HUES48 (cell line): Measurements from ENCODE around the gene DPM1.

Experiments
- H3K27ac ChIP-seq: one replicate; pipeline ENCODE4 v1.7.0; 2013; ENCODE audit warnings: low read depth, low read length, inconsistent platforms
- H3K27me3 ChIP-seq: 2 replicates; pipeline ENCODE4 v1.6.1; 2013; ENCODE audit warnings: mild to moderate bottlenecking, low read length; ENCODE audit not compliant: control insufficient read depth, insufficient read depth
- H3K36me3 ChIP-seq: 2 replicates; pipeline ENCODE4 v1.6.1; 2013; ENCODE audit warnings: low read length; ENCODE audit not compliant: control insufficient read depth, insufficient read depth
- H3K4me1 ChIP-seq: 2 replicates; pipeline ENCODE4 v1.6.1; 2013; ENCODE audit warnings: mild to moderate bottlenecking, low read length; ENCODE audit not compliant: control insufficient read depth, insufficient read depth
- H3K4me3 ChIP-seq: 2 replicates; pipeline ENCODE4 v1.5.1; 2013; ENCODE audit warnings: mild to moderate bottlenecking, low read depth, low read length
- H3K9ac ChIP-seq: 2 replicates; pipeline ENCODE4 v1.6.1; 2013; ENCODE audit warnings: mild to moderate bottlenecking, low read depth, low read length, moderate library complexity
- H3K9me3 ChIP-seq: 2 replicates; pipeline ENCODE4 v1.6.1; 2013; ENCODE audit warnings: low read length; ENCODE audit not compliant: control insufficient read depth, insufficient read depth

Gene DPM1

DNA sequence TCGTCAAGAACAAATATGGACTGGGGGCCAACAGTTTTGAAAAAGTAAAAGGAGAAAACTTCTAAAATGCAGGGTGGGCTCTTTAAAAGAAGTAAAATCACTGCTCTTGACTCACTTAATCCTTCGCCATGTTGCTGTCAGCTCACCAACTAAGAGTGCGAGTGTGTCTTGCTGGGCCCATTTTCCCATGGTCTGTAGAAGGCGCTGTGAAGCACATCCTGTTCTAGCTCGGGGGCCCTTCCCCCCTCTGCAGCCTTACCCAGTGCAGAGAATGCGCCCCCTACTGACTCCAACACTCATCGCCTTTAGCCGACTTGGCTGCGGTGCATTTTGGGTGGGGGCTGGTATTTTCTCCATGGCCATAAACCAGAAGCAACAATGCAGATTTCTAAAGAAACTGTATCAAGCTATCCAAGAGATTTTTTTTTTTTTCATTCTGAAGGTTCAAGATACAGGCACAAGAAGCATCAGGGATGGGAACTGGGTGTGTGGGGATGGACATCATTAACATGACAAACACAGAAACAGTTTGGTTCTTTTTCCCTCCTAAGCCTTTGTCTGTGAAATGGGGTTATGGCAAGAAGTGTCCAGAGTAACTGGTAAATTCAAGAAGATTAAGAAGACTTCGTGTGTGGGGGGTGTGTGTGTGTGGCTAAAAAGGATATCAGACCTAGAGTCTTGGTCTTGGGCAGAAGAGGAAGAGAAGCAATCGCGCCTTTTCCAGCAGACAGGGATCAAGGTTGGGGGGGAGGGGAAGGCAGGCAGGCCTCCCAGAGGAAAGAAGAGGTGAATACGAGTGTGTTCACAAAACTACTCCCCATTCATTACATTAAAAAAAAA is 28.8 kb downstream of the DPM1 start:
- H3K9ac ChIP-seq: peak overlapping the region; percentile 98
- no peaks in the 10 kb centered on the region for H3K9me3 ChIP-seq
- H3K27me3 ChIP-seq: no peaks in the 10 kb centered on the region
- H3K4me3 ChIP-seq: peak overlapping the region; percentile 97
- peaks cover 35% of the 10 kb centered on the region for H3K4me1 ChIP-seq
- H3K27ac ChIP-seq: peak overlapping the region; percentile 96
- peaks cover 78% of the 10 kb centered on the region for H3K36me3 ChIP-seq

DNA sequence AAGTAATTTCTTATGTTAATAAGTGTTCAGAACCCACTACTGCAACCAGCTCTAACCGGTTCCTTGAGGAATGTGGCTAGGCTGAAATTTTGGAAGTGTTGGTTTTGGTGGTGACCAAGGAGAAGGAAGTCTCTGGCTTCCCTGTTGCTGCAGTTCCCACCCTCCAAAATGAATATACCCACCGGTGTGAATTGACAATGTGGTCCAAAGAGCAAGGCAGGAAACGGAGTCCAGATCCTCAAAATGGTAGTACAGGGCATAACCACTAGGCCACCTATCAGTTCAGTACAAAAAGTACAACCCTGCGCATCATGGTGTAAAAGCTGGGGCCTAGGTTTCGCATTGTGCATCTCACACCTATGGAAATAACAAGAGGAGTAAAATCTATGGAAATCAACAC is 29.9 kb downstream of the DPM1 start:
- H3K4me3 ChIP-seq: peak overlapping the region; percentile 97
- H3K27ac ChIP-seq: peak overlapping the region; percentile 10
- no peak overlapping the region for H3K9ac ChIP-seq
- H3K4me1 ChIP-seq: peaks cover 35% of the 10 kb centered on the region
- H3K9me3 ChIP-seq: no peaks in the 10 kb centered on the region
- H3K27me3 ChIP-seq: no peaks in the 10 kb centered on the region
- H3K36me3 ChIP-seq: peaks cover 78% of the 10 kb centered on the region

DNA sequence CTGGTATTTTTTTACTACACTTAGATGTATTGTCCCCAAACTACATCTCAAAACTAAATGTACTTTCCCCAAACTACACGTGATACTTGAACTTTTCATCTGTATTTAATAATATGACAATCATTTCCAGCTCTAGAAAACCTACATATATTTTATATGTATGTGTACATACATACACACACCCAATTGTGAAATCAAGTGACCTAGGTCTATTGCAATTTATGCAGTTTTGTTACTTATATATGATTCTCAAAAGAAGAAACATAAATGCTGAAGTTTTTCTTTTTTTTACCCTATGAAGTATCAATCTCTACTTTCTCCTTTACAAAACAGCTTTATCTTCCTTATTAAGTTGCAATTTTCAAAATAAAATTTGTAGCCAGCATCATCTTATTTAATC is 31.8 kb downstream of the DPM1 start:
- H3K4me3 ChIP-seq: no peak overlapping the region
- H3K9me3 ChIP-seq: no peaks in the 10 kb centered on the region
- peaks cover 78% of the 10 kb centered on the region for H3K36me3 ChIP-seq

DNA sequence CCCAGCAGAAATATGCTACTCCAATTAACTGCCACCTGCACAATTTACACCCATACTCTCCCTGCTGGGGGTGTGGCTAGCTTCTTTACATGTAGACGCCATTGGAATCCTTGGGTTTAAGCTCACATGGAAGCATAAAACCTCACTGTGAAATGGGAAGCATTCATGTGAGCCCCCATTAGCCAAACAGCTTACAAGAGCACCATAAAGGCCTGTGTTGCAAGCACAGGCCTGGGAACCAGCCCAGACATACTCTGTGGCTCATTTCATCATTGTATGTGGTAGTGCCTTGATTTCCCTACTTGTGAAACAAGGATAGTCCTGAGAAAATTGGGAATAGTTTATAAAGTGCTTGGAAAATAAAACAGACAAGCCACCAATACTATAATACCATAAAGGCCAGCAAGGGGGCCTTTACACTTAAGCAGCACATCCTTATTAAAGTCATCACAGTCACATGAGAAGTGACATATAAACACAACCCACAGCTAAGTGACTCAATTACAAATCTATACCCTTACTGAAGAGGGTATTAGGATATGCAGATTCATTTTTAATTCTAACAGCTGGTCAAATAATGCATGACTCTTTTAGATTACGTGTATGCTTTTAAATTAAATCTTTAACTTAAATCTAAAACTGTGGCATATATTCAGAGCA is 33.9 kb downstream of the DPM1 start:
- Histone ChIP-seq H3K27me3 (no peaks in the 10 kb centered on the region), H3K9me3 (no peaks in the 10 kb centered on the region), H3K27ac (no peak overlapping the region), H3K4me1 (peaks cover 34% of the 10 kb centered on the region), H3K36me3 (peaks cover 89% of the 10 kb centered on the region), H3K4me3 (no peak overlapping the region), H3K9ac (no peak overlapping the region)

More for the DNA sequence above, 31.8 kb downstream of the DPM1 start:
- Histone ChIP-seq H3K27ac (no peak overlapping the region), H3K9ac (no peak overlapping the region), H3K4me1 (peaks cover 30% of the 10 kb centered on the region), H3K27me3 (no peaks in the 10 kb centered on the region)

DNA sequence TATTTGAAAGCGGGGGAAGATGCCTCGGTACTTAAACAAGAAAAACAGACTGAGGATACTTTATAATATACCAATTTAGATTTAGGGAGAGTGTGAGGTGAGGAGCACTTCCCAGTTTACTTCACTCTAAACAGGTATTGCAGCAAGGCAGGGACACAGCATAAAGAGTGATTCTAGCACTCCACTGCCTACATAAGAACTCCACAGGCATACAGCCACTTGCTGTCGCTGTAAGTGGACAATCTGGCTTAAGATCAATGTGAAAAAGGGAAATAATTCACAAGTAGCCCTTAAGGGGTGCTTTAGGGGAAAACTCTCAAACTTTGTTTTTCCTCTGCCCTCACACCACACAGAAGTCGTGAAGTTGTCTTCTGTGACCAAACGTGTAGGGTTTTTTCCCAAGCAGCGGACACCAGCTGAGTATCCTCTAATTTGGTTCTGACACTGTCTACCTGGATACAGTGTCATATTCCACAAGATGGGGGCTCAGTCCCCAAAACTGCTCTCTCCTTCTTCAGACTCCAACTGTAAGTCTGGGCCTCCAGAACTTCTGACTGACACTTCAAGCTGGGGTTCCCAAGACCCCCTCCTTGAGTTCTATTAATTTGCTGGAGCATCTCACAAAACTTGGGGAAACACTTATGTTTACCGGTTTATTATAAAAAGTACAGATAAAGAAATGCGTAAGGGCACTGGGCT is 36.4 kb downstream of the DPM1 start:
- no peak overlapping the region for H3K4me3 ChIP-seq
- H3K9ac ChIP-seq: no peak overlapping the region
- peaks cover 84% of the 10 kb centered on the region for H3K36me3 ChIP-seq
- no peaks in the 10 kb centered on the region for H3K27me3 ChIP-seq
- peaks cover 16% of the 10 kb centered on the region for H3K4me1 ChIP-seq
- no peaks in the 10 kb centered on the region for H3K9me3 ChIP-seq
- no peak overlapping the region for H3K27ac ChIP-seq

DNA sequence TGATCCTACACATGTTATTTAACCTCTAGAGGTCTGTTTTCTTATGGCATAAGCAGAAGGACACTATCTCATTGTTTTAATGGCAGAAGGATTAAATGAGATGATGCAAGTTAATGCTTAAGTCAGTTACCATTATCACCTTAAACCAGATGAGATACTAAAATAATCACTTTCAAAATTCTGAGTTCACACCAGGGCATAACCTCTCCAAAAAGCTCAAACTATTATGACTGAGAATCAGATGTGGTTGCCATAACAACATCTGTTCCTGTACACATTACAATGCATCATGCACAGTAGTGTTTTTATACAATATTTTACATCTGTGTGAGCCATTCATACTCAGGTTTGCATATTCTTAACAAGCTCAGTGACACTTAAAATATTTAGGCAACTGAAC is 37.3 kb downstream of the DPM1 start:
- Histone ChIP-seq H3K9ac (no peak overlapping the region), H3K4me3 (no peak overlapping the region), H3K27me3 (no peaks in the 10 kb centered on the region), H3K36me3 (peaks cover 84% of the 10 kb centered on the region), H3K9me3 (no peaks in the 10 kb centered on the region), H3K4me1 (peaks cover 17% of the 10 kb centered on the region), H3K27ac (peak overlapping the region; percentile 1)

DNA sequence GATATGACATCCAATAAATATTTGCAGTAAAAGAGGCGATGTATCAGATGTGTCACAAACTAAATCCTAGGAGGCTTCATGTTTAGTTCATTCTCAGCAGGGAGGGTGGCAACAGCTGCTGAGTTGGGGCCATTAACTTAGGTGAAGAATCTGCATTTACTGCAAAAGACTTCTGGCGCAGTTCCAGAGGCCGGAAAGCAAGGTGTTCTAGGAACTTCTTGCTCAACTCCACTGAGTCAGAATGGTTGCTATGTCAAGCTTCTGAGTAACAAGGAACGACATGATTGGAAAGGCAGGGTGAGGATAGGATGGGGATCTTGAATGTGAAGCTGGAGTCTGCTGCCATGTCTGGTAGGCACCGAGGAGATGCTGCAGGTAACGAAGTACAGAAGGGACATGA is 38.8 kb downstream of the DPM1 start:
- Histone ChIP-seq H3K4me3 (no peak overlapping the region), H3K27me3 (no peaks in the 10 kb centered on the region), H3K27ac (no peak overlapping the region), H3K9ac (no peak overlapping the region), H3K36me3 (peaks cover 78% of the 10 kb centered on the region), H3K4me1 (peaks cover 27% of the 10 kb centered on the region), H3K9me3 (no peaks in the 10 kb centered on the region)

DNA sequence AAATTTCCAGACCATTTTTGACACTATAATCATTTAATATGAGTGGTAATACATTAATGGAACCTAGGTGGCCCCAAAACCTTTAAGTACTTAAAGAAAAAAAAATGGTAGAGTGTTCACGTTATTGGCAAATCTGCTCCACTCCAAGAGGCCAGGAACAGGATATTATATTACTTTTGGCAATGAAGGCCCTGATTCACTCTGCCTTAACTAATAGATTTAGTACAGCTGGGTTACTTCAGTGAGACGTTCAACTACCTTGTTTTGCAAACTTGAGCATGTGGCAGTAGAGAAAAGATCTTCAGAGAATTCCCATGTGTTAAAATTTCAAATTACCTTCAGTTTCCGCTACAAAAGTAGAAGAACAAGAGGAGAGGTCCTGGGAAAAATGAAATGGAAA is 39.9 kb downstream of the DPM1 start:
- Histone ChIP-seq H3K9me3 (no peaks in the 10 kb centered on the region), H3K27me3 (no peaks in the 10 kb centered on the region), H3K4me1 (peaks cover 38% of the 10 kb centered on the region), H3K4me3 (no peak overlapping the region), H3K27ac (no peak overlapping the region), H3K9ac (no peak overlapping the region), H3K36me3 (peaks cover 77% of the 10 kb centered on the region)

DNA sequence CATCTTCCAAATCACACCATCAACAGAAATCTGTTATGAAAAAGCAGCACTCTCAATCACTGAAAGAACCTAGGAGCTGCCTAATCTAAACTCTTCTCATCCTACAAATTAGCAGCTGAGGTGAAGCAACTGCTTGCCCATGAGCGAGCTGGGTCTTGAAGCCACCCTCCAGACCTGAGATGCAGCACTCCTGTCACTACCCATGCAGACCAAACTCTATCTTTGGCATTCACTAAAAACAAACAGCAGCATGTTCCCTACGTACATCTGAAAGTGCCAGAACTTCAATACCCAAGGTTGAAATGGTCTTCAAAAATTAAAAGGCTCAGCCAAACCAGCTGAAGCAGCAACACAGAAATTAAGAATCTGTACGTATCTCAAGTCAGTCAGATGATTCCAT is 41.4 kb downstream of the DPM1 start:
- Histone ChIP-seq H3K27me3 (no peaks in the 10 kb centered on the region), H3K9me3 (no peaks in the 10 kb centered on the region), H3K9ac (no peak overlapping the region), H3K4me3 (no peak overlapping the region), H3K27ac (no peak overlapping the region), H3K36me3 (peaks cover 71% of the 10 kb centered on the region), H3K4me1 (peaks cover 40% of the 10 kb centered on the region)

DNA sequence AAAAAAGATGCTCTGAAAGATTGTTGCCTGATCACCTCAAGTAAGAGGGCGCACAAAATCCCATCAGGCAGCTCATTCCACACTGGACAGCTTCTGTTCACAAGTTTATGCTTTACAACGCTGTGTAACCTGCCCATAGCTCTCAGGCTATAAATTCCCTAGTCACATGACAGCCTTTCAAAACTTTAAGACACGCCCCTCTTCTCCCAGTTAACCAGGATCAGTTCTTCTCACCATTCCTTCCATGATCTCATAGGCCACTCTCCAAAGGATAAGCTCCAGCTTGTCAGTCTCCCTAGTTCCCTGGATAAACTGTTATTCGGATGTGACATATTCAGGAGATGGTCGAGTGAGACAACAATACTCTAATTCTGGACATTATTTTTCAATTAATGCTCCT is 42.1 kb downstream of the DPM1 start:
- Histone ChIP-seq H3K9ac (no peak overlapping the region), H3K4me3 (no peak overlapping the region), H3K4me1 (peaks cover 37% of the 10 kb centered on the region), H3K9me3 (no peaks in the 10 kb centered on the region), H3K36me3 (peaks cover 75% of the 10 kb centered on the region), H3K27me3 (no peaks in the 10 kb centered on the region), H3K27ac (no peak overlapping the region)

DNA sequence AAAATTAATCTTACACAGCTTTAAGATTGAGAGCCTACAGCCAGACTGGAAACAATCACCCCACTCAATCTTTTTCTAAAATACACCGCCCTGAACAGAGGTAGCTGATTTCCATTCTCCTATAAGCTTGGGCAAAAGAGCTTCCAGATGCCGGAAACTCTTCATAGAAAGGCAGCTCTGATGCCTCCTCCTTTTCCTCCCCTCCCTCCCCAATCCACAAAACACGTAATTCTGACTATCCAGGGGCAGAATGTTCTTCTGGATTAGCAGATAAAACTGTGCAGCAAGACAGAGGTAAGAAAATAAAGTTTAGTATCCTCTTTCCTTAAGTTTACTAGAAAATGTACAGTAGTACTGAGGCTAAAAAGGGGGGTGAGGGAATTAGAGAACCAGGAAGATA is 42.9 kb downstream of the DPM1 start:
- Histone ChIP-seq H3K4me1 (peaks cover 37% of the 10 kb centered on the region), H3K9me3 (no peaks in the 10 kb centered on the region), H3K27me3 (no peaks in the 10 kb centered on the region), H3K4me3 (no peak overlapping the region), H3K27ac (no peak overlapping the region), H3K36me3 (peaks cover 72% of the 10 kb centered on the region), H3K9ac (no peak overlapping the region)
